Pancreas (tissue), 10 donors: ENCODE measurements around the gene ARL16. TPM values are rescaled to one million over a fixed set of nuclear protein-coding genes. Genes with fewer than 3 reads are reported as not detected.
A peak's percentile ranks its signal among the peaks of the same experiment; 100 is the strongest.

Experiments
- ATAC-seq, 4 donors: fragments of 200-7000 bp; cut with Tn5 transposase; one replicate each; pipeline versions ENCODE4 v1.8.0 to v1.9.1; 2020; ENCODE audit warnings: mild to moderate bottlenecking in 4 of 4, moderate library complexity in 4 of 4
- DNase-seq, 6 donors: peaks; one replicate each; pipeline ENCODE4 v3.0.0-alpha.2; 2020
- FAIRE-seq: peaks from 2 replicates; lab custom pipeline; 2012; peaks lifted over from hg19 to GRCh38; lab: Jason Lieb, UNC
- H3K27ac ChIP-seq, 4 donors: fragments of 200-600 bp; sonication (generic); 1 replicate in 3 of 4; 2 replicates in 1 of 4; pipeline versions ENCODE4 v1.5.0 to v1.8.0; 2020
- H3K27me3 ChIP-seq, 4 donors: fragments of 200-600 bp; one replicate each; pipeline ENCODE4 v1.8.0; 2021
- H3K36me3 ChIP-seq, 3 donors: fragments of 200-600 bp; sonication (generic) in 1 of 3; one replicate each; pipeline versions ENCODE4 v1.5.0 to v1.8.0; 2020 to 2021
- H3K4me1 ChIP-seq, 3 donors: fragments of 200-600 bp; one replicate each; pipeline ENCODE4 v1.8.0; 2021
- H3K4me3 ChIP-seq, 4 donors: fragments of 200-600 bp; sonication (generic) in 2 of 4; one replicate each; pipeline versions ENCODE4 v1.5.0 to v1.8.0; 2020 to 2021
- H3K9me3 ChIP-seq, 4 donors: fragments of 200-600 bp; one replicate each; pipeline ENCODE4 v1.8.0; 2021
- WGBS, 2 donors: extraction: QIAGEN DNeasy Blood & Tissue Kit; methylation state at CpG; one replicate each; pipeline ENCODE4 v1.1.7; 2013; 5-methylcytosine and 5-hydroxymethylcytosine counted together
- intact Hi-C, 3 donors: fragments of 100-400 bp; cut with DNase I; formaldehyde crosslinking; loops; one replicate each; pipeline versions ENCODE4 v1.11.1 to v1.14.2; 2022
- polyA plus RNA-seq, 2 donors: library from polyadenylated mRNA; stranded (reverse); fragments of 200-250 nt; gene quantifications; one replicate each; pipeline ENCODE4 v1.2.3, GENCODE V29; 2013
- total RNA-seq, 6 donors: library from RNA; stranded (reverse); fragmentation: NEBNext Ultra II Directional in 4 of 6; extraction: Animal tissue kit (Norgen Biotek cat#: 25700) in 4 of 6; gene quantifications; one replicate each; pipeline versions ENCODE4 v1.2.1 to v1.2.4, GENCODE V29; 2021 to 2023
- TF ChIP-seq, protein P1 (sequence below), 4 donors: fragments of 200-600 bp; sonication (generic) in 3 of 4; IDR thresholded peaks; one replicate each; pipeline versions ENCODE4 v1.5.0 to v1.8.0; 2021; ENCODE audit warnings: antibody characterized with exemption in 4 of 4
- donor health status: healthy with polysubstance abuse.
- donor health status: DM: no; HTN: no; CAD: no; lungs with moderate emphysema.
- donor health status: DM: no; HTN: no; CAD: no.
- donor health status: control.
- donor health status: control.
- donor health status: Bipolar disorder and iron deficiency.
- donor health status: DM: yes; HTN: yes; CAD: no.
- donor health status: DM: no; HTN: no; CAD: no.
- donor health status: DM: no; HTN: no; CAD: no.
- donor health status: DM: yes; HTN: yes; CAD: no.

The ARL16 gene
- total and polyA plus RNA-seq, 8 donors, result 10.5 to 119 (median 13.7) TPM

DNA sequence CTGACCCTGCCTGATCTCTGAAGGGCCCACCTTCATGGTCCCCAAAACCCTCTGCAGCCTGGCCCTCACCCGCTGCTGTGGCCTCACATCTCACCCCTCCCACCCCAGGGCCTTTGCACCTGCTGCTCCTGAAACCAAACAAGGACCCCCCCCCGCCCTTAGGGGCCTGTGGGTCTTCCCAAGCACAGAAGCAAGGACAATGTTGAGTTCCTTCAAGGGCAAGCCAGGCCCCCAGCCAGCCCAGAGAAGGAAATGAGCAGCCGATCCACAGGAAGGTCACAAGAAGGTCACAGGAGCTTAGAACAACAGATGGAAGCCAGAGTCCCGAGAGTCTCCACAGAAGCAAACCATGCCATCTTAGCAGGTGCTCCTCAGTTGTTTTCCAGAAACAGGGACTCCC is 26.8 kb downstream of the ARL16 start:
- no peak for ATAC-seq
- FAIRE-seq, result no peak
- no peak overlapping the region for H3K27ac ChIP-seq

DNA sequence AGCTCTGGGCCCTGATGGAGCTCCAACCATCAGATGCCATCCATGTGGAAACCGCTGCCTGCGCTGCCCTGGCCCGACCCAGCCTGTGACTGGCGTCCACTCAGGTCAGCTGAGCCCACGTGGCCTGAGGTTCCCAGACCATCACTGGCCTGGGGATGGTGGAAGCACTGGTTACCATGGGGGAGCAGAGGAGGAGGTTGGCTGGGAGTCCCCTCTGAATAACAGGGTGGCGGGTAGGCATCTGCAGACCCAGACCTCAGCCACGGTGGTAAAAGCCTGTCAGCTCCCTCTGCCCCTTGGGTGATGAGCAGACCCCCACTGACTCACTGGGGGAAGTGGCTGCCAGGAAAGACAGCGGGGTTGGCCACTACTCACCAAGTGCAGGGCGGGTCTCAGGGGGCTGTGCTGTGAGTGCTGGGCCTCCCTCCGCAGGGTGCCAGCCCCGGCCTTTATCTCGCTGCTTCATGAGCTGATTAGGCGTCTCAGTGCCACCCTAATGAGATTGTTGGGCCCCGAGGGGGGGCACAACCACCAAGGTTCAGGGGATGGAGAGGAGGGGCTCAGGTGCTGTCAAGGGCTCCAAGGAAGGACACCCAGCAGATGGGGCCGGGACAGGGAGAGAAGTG is 27.4 kb downstream of the ARL16 start, which contains the start of gene PDE6G:
Gene PDE6G (minus strand): TSS at position 425 of the 626 bp plus-strand sequence. CDS start 3,237 bp downstream, outside the sequence.
- no peaks in the 10 kb centered on the region for H3K27me3 ChIP-seq
- WGBS, 2 donors, result 77 to 92% methylated on average over 15 of the region's 15 CpGs
- ATAC-seq, result no peak
- no peak within 1 kb of the TSS for H3K27ac ChIP-seq
- no peak within 1 kb of the TSS for H3K4me3 ChIP-seq
- DNase-seq, result no peak
- no peak for FAIRE-seq
- H3K9me3 ChIP-seq, result no peaks in the 10 kb centered on the region
- H3K36me3 ChIP-seq, result no peaks in the 10 kb centered on the region
- H3K4me1 ChIP-seq, result peaks cover 13 to 18% (median 13%) of the 10 kb centered on the region in 3 donors
- TF ChIP-seq, protein P1, sequence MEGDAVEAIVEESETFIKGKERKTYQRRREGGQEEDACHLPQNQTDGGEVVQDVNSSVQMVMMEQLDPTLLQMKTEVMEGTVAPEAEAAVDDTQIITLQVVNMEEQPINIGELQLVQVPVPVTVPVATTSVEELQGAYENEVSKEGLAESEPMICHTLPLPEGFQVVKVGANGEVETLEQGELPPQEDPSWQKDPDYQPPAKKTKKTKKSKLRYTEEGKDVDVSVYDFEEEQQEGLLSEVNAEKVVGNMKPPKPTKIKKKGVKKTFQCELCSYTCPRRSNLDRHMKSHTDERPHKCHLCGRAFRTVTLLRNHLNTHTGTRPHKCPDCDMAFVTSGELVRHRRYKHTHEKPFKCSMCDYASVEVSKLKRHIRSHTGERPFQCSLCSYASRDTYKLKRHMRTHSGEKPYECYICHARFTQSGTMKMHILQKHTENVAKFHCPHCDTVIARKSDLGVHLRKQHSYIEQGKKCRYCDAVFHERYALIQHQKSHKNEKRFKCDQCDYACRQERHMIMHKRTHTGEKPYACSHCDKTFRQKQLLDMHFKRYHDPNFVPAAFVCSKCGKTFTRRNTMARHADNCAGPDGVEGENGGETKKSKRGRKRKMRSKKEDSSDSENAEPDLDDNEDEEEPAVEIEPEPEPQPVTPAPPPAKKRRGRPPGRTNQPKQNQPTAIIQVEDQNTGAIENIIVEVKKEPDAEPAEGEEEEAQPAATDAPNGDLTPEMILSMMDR (IDR thresholded peaks at IDR 0.05), result no peak
- intact Hi-C loops, result no loop called here

More for the DNA sequence above, 26.8 kb downstream of the ARL16 start:
- no peak for DNase-seq
- peaks cover 13 to 18% (median 13%) of the 10 kb centered on the region in 3 donors for H3K4me1 ChIP-seq
- no peak overlapping the region for H3K4me3 ChIP-seq
- H3K27me3 ChIP-seq, result no peaks in the 10 kb centered on the region
- no peaks in the 10 kb centered on the region for H3K9me3 ChIP-seq
- TF ChIP-seq, protein P1 (IDR thresholded peaks at IDR 0.05), result no peak
- 55 to 75% methylated on average over 4 of the region's 4 CpGs for WGBS, 2 donors
- H3K36me3 ChIP-seq, result no peaks in the 10 kb centered on the region
- intact Hi-C loops, result no loop called here

DNA sequence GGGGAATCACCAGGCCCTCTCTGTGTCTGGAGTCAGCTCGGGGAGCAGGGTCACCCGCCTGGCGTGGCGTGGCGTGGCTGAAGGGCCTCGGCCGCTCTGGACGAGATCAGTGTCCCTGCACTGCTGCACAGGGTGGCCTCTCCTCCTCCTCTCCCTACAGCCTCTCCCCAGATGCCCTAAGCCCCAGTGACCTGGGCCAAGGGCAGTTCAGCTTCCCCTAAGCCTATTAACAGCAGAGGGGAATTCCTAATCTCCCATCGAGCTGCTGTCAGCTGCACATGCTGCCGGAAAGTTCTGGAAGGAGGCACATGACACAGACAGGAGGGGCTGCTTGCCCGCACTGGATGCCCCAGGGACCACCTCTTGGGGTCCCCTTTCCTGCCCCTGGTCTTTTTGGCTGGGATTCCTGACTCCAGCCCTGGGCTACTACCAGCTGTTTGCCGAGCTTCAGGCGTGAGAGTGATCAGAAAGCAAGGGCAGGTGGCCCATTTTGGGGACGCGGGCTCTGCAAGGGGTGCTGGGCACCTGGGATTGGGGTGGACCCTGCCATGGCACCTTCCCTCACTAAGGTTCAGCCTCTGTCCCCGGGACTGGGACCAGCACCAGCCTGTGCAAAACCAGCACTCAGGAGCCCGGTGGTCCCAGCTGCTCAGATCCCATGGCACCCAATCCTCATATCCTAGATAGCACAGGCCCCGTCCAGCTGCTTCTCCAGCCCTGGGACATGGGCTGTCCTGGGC is 28.0 kb downstream of the ARL16 start:
- TF ChIP-seq, protein P1 (IDR thresholded peaks at IDR 0.05), result no peak
- Histone ChIP-seq H3K9me3 (no peaks in the 10 kb centered on the region), H3K4me1 (peaks cover 13 to 16% (median 13%) of the 10 kb centered on the region in 3 donors), H3K4me3 (no peak overlapping the region), H3K36me3 (no peaks in the 10 kb centered on the region), H3K27ac (no peak overlapping the region), H3K27me3 (no peaks in the 10 kb centered on the region)
- FAIRE-seq, result no peak
- no peak for ATAC-seq
- no peak for DNase-seq
- WGBS, 2 donors, result 68 to 73% methylated on average over 18 of the region's 18 CpGs
- intact Hi-C loops, result no loop called here

DNA sequence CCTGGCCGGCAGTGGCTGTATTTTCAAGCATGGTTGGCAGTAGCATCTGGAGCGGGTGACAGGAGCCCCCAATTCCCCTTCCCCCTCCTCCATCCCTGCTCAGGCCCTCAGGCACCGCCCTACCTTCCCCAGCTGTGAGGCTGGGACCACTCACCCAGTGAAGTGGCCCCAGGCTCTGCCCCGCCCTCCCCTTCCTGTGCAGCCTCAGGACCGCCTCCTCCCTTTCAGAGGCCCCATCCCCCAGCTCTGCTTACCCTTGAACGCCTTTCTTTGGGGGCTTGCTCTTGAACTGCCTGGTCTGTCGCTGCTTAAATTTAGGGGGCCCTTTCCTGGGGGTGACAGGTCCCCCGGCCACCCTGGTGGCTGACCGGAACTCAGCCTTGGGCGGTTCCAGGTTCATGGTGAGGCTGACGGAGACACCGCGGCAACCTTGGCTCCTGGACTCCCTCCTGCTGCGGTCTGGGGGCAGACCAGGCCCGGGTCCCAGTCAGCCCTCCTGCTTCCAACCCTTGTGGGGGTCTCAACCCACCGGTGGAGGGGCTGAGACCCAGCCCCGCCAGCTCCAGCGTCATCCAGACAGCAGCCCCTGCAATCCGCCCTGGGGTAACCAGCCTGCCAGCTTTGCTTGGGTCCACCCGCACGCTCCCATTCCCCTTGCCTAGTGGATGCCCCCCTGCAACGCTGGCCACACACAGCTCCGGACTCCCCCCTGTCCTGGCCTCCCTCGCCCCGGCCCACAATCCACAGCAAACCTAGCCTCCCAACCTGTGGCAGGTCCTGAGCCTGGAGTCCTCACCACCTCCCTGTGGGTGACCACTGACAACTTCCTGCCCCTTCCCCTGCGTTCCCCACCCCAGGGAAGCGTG is 30.5 kb downstream of the ARL16 start:
- H3K4me1 ChIP-seq, result no peaks in the 10 kb centered on the region
- ATAC-seq (no peak), DNase-seq (no peak), FAIRE-seq (no peak)
- WGBS, 2 donors, result 44% methylated on average over 20 to 26 of the region's 27 CpGs
- intact Hi-C loops, result no loop called here
- peak overlapping the region in 1 of 4 donors; percentile 12 for H3K4me3 ChIP-seq
- no peaks in the 10 kb centered on the region for H3K36me3 ChIP-seq
- TF ChIP-seq, protein P1 (IDR thresholded peaks at IDR 0.05), result no peak
- H3K9me3 ChIP-seq, result no peaks in the 10 kb centered on the region
- H3K27ac ChIP-seq, result no peak overlapping the region
- H3K27me3 ChIP-seq, result peaks cover 0 to 12% (median 3%) of the 10 kb centered on the region in 4 donors
